HEK293 (cell line): ENCODE results near the gene GJD3.

Experiments
- CTCF ChIA-PET: fragments of 350-600 bp; formaldehyde crosslinking; extraction: SDS; loops from one replicate; lab custom pipeline; 2021; ENCODE audit warnings: antibody characterized with exemption; lab: Yijun Ruan, JAX
- POLR2A ChIA-PET: fragments of 300-600 bp; formaldehyde crosslinking; extraction: SDS; loops from one replicate; lab custom pipeline; 2020; ENCODE audit warnings: antibody characterized with exemption, inconsistent platforms; lab: Yijun Ruan, JAX
- H3K27ac ChIP-seq: fragments of 200-500 bp; sonication (Bioruptor generic); 2 replicates; pipeline ENCODE4 v1.5.1; 2014; ENCODE audit warnings: low read depth, low read length, control low read depth, inconsistent platforms; ENCODE audit errors: extremely low read depth
- H3K36me3 ChIP-seq, 2 experiments: fragments of 200-500 bp in 1 of 2; sonication (Bioruptor generic) in 1 of 2; 1 replicate in 1 of 2; 2 replicates in 1 of 2; pipeline ENCODE4 v1.5.1; 2014 to 2017; ENCODE audit warnings: inconsistent platforms in 2 of 2, low read length in 2 of 2; ENCODE audit not compliant: control insufficient read depth in 2 of 2, insufficient read depth in 1 of 2
- H3K4me1 ChIP-seq: fragments of 200-500 bp; sonication (Bioruptor generic); 2 replicates; pipeline ENCODE4 v1.5.1; 2014; ENCODE audit warnings: mild to moderate bottlenecking, low read length, inconsistent platforms; ENCODE audit not compliant: control insufficient read depth, insufficient read depth
- H3K4me3 ChIP-seq: 2 replicates; pipeline ENCODE4 v1.5.1; 2011; ENCODE audit warnings: low read depth, mild to moderate bottlenecking, control low read depth, low read length, moderate library complexity
- H3K9me3 ChIP-seq: fragments of 200-500 bp; sonication (Bioruptor generic); 2 replicates; pipeline ENCODE4 v1.5.1; 2014; ENCODE audit warnings: low read depth, low read length, inconsistent platforms; ENCODE audit not compliant: control insufficient read depth, insufficient read depth
- ATF2 ChIP-seq: fragments of 450-650 bp; formaldehyde crosslinking; IDR thresholded peaks from 2 replicates; pipeline ENCODE4 v1.5.1; 2016; ENCODE audit warnings: missing biosample characterization, missing genetic modification characterization, low read depth
- CTCF ChIP-seq: fragments of 450-650 bp; formaldehyde crosslinking; IDR thresholded peaks from 2 replicates; pipeline ENCODE4 v1.5.1; 2016; ENCODE audit warnings: missing biosample characterization, missing genetic modification characterization
- KLF1 ChIP-seq: fragments of 450-650 bp; formaldehyde crosslinking; IDR thresholded peaks from 2 replicates; pipeline ENCODE4 v1.5.1; 2016; ENCODE audit warnings: missing biosample characterization, missing genetic modification characterization
- KLF8 ChIP-seq: fragments of 450-650 bp; formaldehyde crosslinking; IDR thresholded peaks from 2 replicates; pipeline ENCODE4 v1.5.1; 2016; ENCODE audit warnings: missing biosample characterization, missing genetic modification characterization
- KLF9 ChIP-seq: fragments of 450-650 bp; formaldehyde crosslinking; IDR thresholded peaks from 2 replicates; pipeline ENCODE4 v1.5.1; 2016; ENCODE audit warnings: missing biosample characterization, missing genetic modification characterization, low read depth
- MYNN ChIP-seq: fragments of 450-650 bp; formaldehyde crosslinking; IDR thresholded peaks from 2 replicates; pipeline ENCODE4 v1.5.1; 2016; ENCODE audit warnings: missing biosample characterization, missing genetic modification characterization, borderline replicate concordance
- OSR2 ChIP-seq: fragments of 450-650 bp; formaldehyde crosslinking; IDR thresholded peaks from 2 replicates; pipeline ENCODE4 v1.5.1; 2016; ENCODE audit warnings: missing biosample characterization, missing genetic modification characterization
- PATZ1 ChIP-seq: fragments of 450-650 bp; formaldehyde crosslinking; IDR thresholded peaks from 2 replicates; pipeline ENCODE4 v1.5.1; 2016; ENCODE audit warnings: missing biosample characterization, missing genetic modification characterization
- REST ChIP-seq: fragments of 450-650 bp; formaldehyde crosslinking; IDR thresholded peaks from 2 replicates; pipeline ENCODE4 v1.5.1; 2016; ENCODE audit warnings: missing biosample characterization, missing genetic modification characterization
- SETDB1 ChIP-seq: IDR thresholded peaks from one replicate; pipeline ENCODE4 v1.6.1; 2017; ENCODE audit warnings: mild to moderate bottlenecking, low read length, moderate library complexity, mixed read lengths; ENCODE audit not compliant: insufficient read length
- ZBTB48 ChIP-seq: fragments of 450-650 bp; formaldehyde crosslinking; IDR thresholded peaks from 2 replicates; pipeline ENCODE4 v1.5.1; 2016; ENCODE audit warnings: missing biosample characterization, missing genetic modification characterization
- ZFP3 ChIP-seq: fragments of 450-650 bp; formaldehyde crosslinking; IDR thresholded peaks from 2 replicates; pipeline ENCODE4 v1.5.1; 2016; ENCODE audit warnings: low read depth, missing biosample characterization, missing genetic modification characterization
- ZFP41 ChIP-seq: fragments of 450-650 bp; formaldehyde crosslinking; IDR thresholded peaks from 2 replicates; pipeline ENCODE4 v1.5.1; 2016; ENCODE audit warnings: missing biosample characterization, missing genetic modification characterization, borderline replicate concordance
- ZNF221 ChIP-seq: fragments of 450-650 bp; formaldehyde crosslinking; IDR thresholded peaks from 2 replicates; pipeline ENCODE4 v1.5.1; 2017; ENCODE audit warnings: missing biosample characterization, missing genetic modification characterization, borderline replicate concordance
- ZNF26 ChIP-seq: fragments of 450-650 bp; formaldehyde crosslinking; IDR thresholded peaks from 2 replicates; pipeline ENCODE4 v1.5.1; 2016; ENCODE audit warnings: missing biosample characterization, missing genetic modification characterization
- ZNF37A ChIP-seq: fragments of 450-650 bp; IDR thresholded peaks from 2 replicates; pipeline ENCODE4 v1.5.1; 2018; ENCODE audit warnings: missing biosample characterization, missing genetic modification characterization
- ZNF404 ChIP-seq: fragments of 450-650 bp; formaldehyde crosslinking; IDR thresholded peaks from 2 replicates; pipeline ENCODE4 v1.5.1; 2017; ENCODE audit warnings: missing biosample characterization, missing genetic modification characterization
- ZNF501 ChIP-seq: fragments of 450-650 bp; formaldehyde crosslinking; IDR thresholded peaks from 2 replicates; pipeline ENCODE4 v1.5.1; 2016; ENCODE audit warnings: missing biosample characterization, missing genetic modification characterization

The GJD3 gene

GRCh38 chr17:40412880-40413279 is 48.3 kb upstream of the GJD3 start:
- no peak overlapping the region for H3K27ac ChIP-seq
- POLR2A ChIA-PET = interaction anchor here (1.0 to 1.1 kb wide), 3 partner anchors 16 to 121 kb away, joined by 3 to 9 read pairs (median 4); no protein-coding TSS in a partner anchor

More at GRCh38 chr17:40412880-40413279, 48.3 kb upstream of the GJD3 start:
- Histone ChIP-seq H3K9me3 (no peaks in the 10 kb centered on the region), H3K4me1 (no peaks in the 10 kb centered on the region)
- TF ChIP-seq SETDB1 (no peak), ZNF26 (no peak), ZNF221 (tag by site-specific recombination) (no peak), ZFP3 (no peak), MYNN (no peak), OSR2 (no peak), KLF9 (no peak), ZBTB48 (tag by site-specific recombination) (no peak), ZNF37A (tag by site-specific recombination) (no peak), ZFP41 (tag by site-specific recombination) (no peak), CTCF (tag by site-specific recombination) (no peak), KLF8 (tag by site-specific recombination) (no peak), KLF1 (no peak), ATF2 (tag by site-specific recombination) (no peak), ZNF404 (tag by site-specific recombination) (no peak), ZNF501 (tag by site-specific recombination) (no peak), REST (tag by site-specific recombination) (no peak), PATZ1 (tag by site-specific recombination) (no peak)
- TF ChIP-seq, all 188 proteins: peak for 0
- CTCF ChIA-PET = interaction anchor here (0.7 to 8.4 kb wide), 10 partner anchors 9 to 148 kb away, joined by 3 to 84 read pairs (median 4); no protein-coding TSS in a partner anchor
- peaks cover 73 to 86% of the 10 kb centered on the region in 2 experiments for H3K36me3 ChIP-seq
- H3K4me3 ChIP-seq = no peak overlapping the region
